T-cell (primary cell): ENCODE measurements around the gene DARS2. TPM values are rescaled to one million over a fixed set of nuclear protein-coding genes. Genes with fewer than 3 reads are reported as not detected.
"Not testable (repeated sequence)": the region's sequence is repeated elsewhere in the genome, so short reads cannot be mapped to it uniquely, and the experiment has no call there.

ENCODE experiments used
- ATAC-seq, 4 experiments: fragments of 200-7000 bp in 3 of 4; fragments of 150-1000 bp in 1 of 4; cut with Tn5 transposase; replicated peaks in 1 of 4; 1 replicate in 3 of 4; 2 replicates in 1 of 4; pipeline ENCODE4 v1.10.0; 2021; ENCODE audit warnings: moderate library complexity in 3 of 4, mild to moderate bottlenecking in 2 of 4, moderate number of reproducible peaks in 1 of 4
- CTCF ChIA-PET, 2 donors: fragments of 300-600 bp; sonication (Branson Sonifier 250); formaldehyde crosslinking; loops; one replicate each; lab custom pipeline; 2022; ENCODE audit warnings: antibody characterized with exemption in 2 of 2; lab: Charles Lee
- POLR2A ChIA-PET, 2 donors: fragments of 300-600 bp; sonication (Branson Sonifier 250); formaldehyde crosslinking; loops; one replicate each; lab custom pipeline; 2022; ENCODE audit warnings: antibody characterized with exemption in 2 of 2; lab: Charles Lee
- DNase-seq, 35 experiments: peaks; one replicate each; pipeline versions ENCODE4 v3.0.0 to v3.0.0-alpha.2; 2013 to 2023
- H3K27ac ChIP-seq: one replicate; pipeline ENCODE4 v1.5.1; 2013; ENCODE audit warnings: low read length
- H3K27me3 ChIP-seq, 2 experiments: replicated peaks in 1 of 2; 1 replicate in 1 of 2; 2 replicates in 1 of 2; pipeline versions ENCODE4 v1.6.1 to v1.7.0; 2013; ENCODE audit warnings: low read length in 1 of 2, mixed read lengths in 1 of 2; ENCODE audit not compliant: control insufficient read depth in 2 of 2, insufficient read depth in 2 of 2; ENCODE audit errors: extremely low read depth in 1 of 2
- H3K36me3 ChIP-seq, 2 donors: 1 replicate in 1 of 2; 2 replicates in 1 of 2; pipeline versions ENCODE4 v1.6.1 to v1.7.0; 2013; ENCODE audit warnings: low read length in 1 of 2; ENCODE audit not compliant: control insufficient read depth in 2 of 2, insufficient read depth in 1 of 2; ENCODE audit errors: extremely low read depth in 1 of 2
- H3K4me1 ChIP-seq, 2 experiments: 1 replicate in 1 of 2; 2 replicates in 1 of 2; pipeline versions ENCODE4 v1.6.1 to v1.7.0; 2013; ENCODE audit warnings: low read length in 2 of 2, mixed read lengths in 1 of 2; ENCODE audit not compliant: insufficient read depth in 2 of 2, control insufficient read depth in 1 of 2; ENCODE audit errors: extremely low read depth in 1 of 2
- H3K4me3 ChIP-seq, 2 donors: 1 replicate in 1 of 2; 2 replicates in 1 of 2; pipeline versions ENCODE4 v1.5.1 to v1.7.0; 2013; ENCODE audit warnings: mild to moderate bottlenecking in 2 of 2, low read length in 1 of 2, moderate library complexity in 1 of 2; ENCODE audit not compliant: control insufficient read depth in 1 of 2; ENCODE audit errors: extremely low read depth in 1 of 2
- H3K9me3 ChIP-seq: 2 replicates; pipeline ENCODE4 v1.7.0; 2013
- H3K27ac Mint-ChIP-seq, 2 donors: one replicate each; pipeline ENCODE4 v1.8.0; 2020 to 2021; ENCODE audit warnings: mild to moderate bottlenecking in 2 of 2, mixed read lengths in 2 of 2
- H3K27me3 Mint-ChIP-seq, 2 donors: one replicate each; pipeline ENCODE4 v1.8.0; 2021 to 2022; ENCODE audit warnings: mixed read lengths in 2 of 2
- H3K36me3 Mint-ChIP-seq: one replicate; pipeline ENCODE4 v1.8.0; 2021; ENCODE audit warnings: mixed read lengths
- H3K4me1 Mint-ChIP-seq, 3 donors: one replicate each; pipeline ENCODE4 v1.8.0; 2020 to 2022; ENCODE audit warnings: mixed read lengths in 3 of 3, mild to moderate bottlenecking in 1 of 3
- H3K4me3 Mint-ChIP-seq, 3 donors: one replicate each; pipeline ENCODE4 v1.8.0; 2020 to 2022; ENCODE audit warnings: mild to moderate bottlenecking in 3 of 3, mixed read lengths in 3 of 3, moderate library complexity in 3 of 3
- H3K9me3 Mint-ChIP-seq, 3 donors: one replicate each; pipeline ENCODE4 v1.8.0; 2020 to 2022; ENCODE audit warnings: mixed read lengths in 3 of 3
- WGBS: methylation state at CpG from one replicate; pipeline ENCODE4 v1.1.5; 2013; ENCODE audit warnings: missing lambda C conversion rate; ENCODE audit not compliant: insufficient coverage; 5-methylcytosine and 5-hydroxymethylcytosine counted together
- total RNA-seq, 35 experiments: library from RNA in 6 of 35; stranded (reverse) in 6 of 35; fragments of 120-200 nt in 1 of 35; gene quantifications; one replicate each; pipeline versions ENCODE4 v1.2.1 to v1.2.4 and lab custom pipeline; 2013 to 2026

Gene DARS2
- total RNA-seq, 5 donors from 2014 or later (not counting 1 experiment from before 2014, with no cell fraction given) = 4.9 to 14.1 (median 13.6) TPM

DNA sequence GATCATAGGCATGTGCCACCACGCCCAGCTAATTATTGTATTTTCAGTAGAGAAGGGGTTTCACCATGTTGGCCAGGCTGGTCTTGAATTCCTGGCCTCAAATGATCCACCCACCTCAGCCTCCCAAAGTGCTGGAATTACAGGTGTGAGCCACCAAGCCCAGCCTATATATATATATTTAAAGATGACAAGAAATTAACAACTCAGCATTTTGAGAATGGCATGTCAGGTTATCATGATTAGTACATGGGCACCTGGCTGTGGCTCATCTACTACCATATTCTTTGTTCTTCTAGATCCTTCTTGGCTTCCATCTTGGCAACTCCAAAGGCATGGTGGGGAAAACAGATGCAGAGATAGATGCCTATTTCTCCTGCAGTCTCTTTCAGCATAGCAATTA lies 24.5 kb upstream of the DARS2 start:
- POLR2A ChIA-PET, H3K27me3 ChIP-seq, DNase-seq, H3K9me3 Mint-ChIP-seq, H3K27me3 Mint-ChIP-seq, ATAC-seq, CTCF ChIA-PET, H3K4me1 ChIP-seq, H3K9me3 ChIP-seq, H3K4me1 Mint-ChIP-seq, H3K27ac ChIP-seq, H3K27ac Mint-ChIP-seq, H3K4me3 Mint-ChIP-seq, H3K4me3 ChIP-seq, H3K36me3 ChIP-seq: not testable (repeated sequence)
- H3K36me3 Mint-ChIP-seq = peaks cover 26% of the 10 kb centered on the region
- no CpG with 5 or more reads among the region's 1 CpG for WGBS

DNA sequence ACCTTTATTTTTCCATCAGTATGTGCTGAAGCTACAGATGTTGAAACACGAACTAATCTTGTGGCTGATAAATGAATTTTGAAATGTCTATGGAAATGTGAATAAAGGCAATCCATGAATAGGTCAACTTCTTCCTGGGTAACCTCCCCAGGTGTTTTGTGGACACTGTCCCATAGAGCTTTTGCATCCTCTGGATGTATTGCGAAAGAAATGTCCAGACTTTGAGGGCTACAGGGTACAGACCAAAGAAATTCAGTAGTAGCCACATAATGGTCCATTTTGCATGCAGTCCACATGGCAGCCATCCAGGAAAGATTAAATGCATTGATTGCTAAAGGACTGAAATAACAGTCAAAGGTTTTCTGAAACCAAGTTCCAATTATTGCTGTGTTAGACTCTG lies 21.5 kb upstream of the DARS2 start:
- no peaks in the 10 kb centered on the region for H3K4me1 ChIP-seq
- ATAC-seq (no peak), DNase-seq (no peak)
- ChIA-PET POLR2A (no interaction called here), CTCF (no interaction called here)
- H3K36me3 ChIP-seq = peaks cover 0 to 25% of the 10 kb centered on the region in 2 donors
- no peak overlapping the region for H3K4me3 Mint-ChIP-seq
- H3K27ac ChIP-seq = no peak overlapping the region
- H3K27ac Mint-ChIP-seq = no peak overlapping the region
- H3K27me3 Mint-ChIP-seq = no peaks in the 10 kb centered on the region
- no peak overlapping the region for H3K4me3 ChIP-seq
- H3K9me3 Mint-ChIP-seq = no peaks in the 10 kb centered on the region
- H3K9me3 ChIP-seq = no peaks in the 10 kb centered on the region
- no peaks in the 10 kb centered on the region for H3K4me1 Mint-ChIP-seq
- 100% methylated on average over 2 of the region's 2 CpGs for WGBS
- H3K36me3 Mint-ChIP-seq = peaks cover 33% of the 10 kb centered on the region
- no peaks in the 10 kb centered on the region for H3K27me3 ChIP-seq

DNA sequence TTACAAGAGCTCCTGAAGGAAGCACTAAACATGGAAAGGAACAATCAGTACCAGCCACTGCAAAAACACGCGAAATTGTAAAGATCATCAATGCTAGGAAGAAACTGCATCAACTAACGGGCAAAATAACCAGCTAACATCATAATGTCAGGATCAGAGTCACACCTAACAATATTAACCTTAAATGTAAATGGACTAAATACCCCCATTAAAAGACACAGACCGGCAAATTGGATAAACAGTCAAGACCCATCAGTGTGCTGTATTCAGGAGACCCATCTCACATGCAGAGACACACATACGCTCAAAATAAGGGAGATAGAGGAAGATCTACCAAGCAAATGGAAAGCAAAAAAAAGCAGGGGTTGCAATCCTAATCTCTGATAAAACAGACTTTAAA lies 10.8 kb upstream of the DARS2 start:
- H3K36me3 ChIP-seq, H3K27me3 ChIP-seq, H3K27me3 Mint-ChIP-seq, POLR2A ChIA-PET, H3K4me3 Mint-ChIP-seq, H3K9me3 Mint-ChIP-seq, H3K9me3 ChIP-seq, H3K27ac Mint-ChIP-seq, H3K4me3 ChIP-seq, DNase-seq, H3K27ac ChIP-seq, H3K4me1 ChIP-seq, ATAC-seq, CTCF ChIA-PET: not testable (repeated sequence)
- Mint-ChIP-seq H3K4me1 (peaks cover 26 to 36% (median 32%) of the 10 kb centered on the region in 3 donors), H3K36me3 (peaks cover 37% of the 10 kb centered on the region)
- 100% methylated on average over 3 of the region's 5 CpGs for WGBS

DNA sequence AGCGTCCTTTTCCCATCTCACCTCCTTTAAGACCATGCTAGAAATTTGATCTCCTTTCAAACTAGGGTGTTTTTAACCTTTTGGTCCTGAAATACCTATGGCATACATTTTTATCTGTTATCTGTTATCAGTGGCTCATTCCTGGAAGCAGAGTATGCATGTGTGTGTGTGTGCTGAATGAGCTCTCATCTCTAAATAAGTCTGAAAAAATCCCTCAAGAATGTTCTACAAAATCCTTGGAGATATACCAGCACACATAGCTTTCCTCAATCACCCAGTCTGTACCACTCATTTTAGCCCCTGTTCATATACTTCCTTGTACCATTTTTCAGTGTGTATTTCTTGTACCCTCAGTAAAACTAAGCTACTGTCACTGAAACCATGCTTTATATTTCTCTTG lies 6.0 kb upstream of the DARS2 start:
- H3K36me3 ChIP-seq = peaks cover 0 to 3% of the 10 kb centered on the region in 2 donors
- no CpG with 5 or more reads among the region's 1 CpG for WGBS
- Mint-ChIP-seq H3K27me3 (no peaks in the 10 kb centered on the region), H3K36me3 (peaks cover 18% of the 10 kb centered on the region), H3K27ac (no peak overlapping the region), H3K4me1 (peaks cover 43 to 51% (median 50%) of the 10 kb centered on the region in 3 donors), H3K9me3 (no peaks in the 10 kb centered on the region), H3K4me3 (no peak overlapping the region)
- ChIA-PET POLR2A (interaction anchor here (0.5 to 0.6 kb wide), 2 partner anchors 18 to 1211 kb away, joined by 3 to 7 read pairs; no protein-coding TSS in a partner anchor), CTCF (no interaction called here)
- ATAC-seq = no peak
- H3K9me3 ChIP-seq = no peaks in the 10 kb centered on the region
- H3K4me1 ChIP-seq = peaks cover 2 to 6% of the 10 kb centered on the region in 2 experiments
- no peaks in the 10 kb centered on the region for H3K27me3 ChIP-seq
- H3K4me3 ChIP-seq = no peak overlapping the region
- no peak for DNase-seq
- H3K27ac ChIP-seq = no peak overlapping the region

DNA sequence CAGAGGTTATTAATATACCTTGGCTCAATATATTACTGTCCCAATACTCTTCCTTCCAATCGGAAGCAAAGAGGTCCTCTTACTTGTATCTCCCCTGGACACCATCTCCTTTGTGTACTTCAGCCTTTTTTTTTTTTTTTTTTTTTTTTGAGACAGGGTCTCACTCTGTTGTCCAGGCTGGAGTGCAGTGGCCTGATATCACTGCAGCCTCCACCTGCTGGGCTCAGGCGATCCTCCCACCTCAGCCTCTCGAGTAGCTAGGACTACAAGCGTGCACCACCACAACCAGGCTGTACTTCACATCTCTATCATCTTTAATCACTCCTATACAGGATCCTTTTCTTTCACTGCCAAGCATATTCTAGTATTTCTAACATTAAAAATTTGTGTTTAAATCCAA lies 2.8 kb upstream of the DARS2 start:
- 90% methylated on average over 4 of the region's 4 CpGs for WGBS
- no peaks in the 10 kb centered on the region for H3K9me3 Mint-ChIP-seq
- POLR2A ChIA-PET = no interaction called here
- no peak for ATAC-seq
- DNase-seq = no peak
- peaks cover 9 to 19% of the 10 kb centered on the region in 2 experiments for H3K4me1 ChIP-seq
- CTCF ChIA-PET = no interaction called here
- no peak overlapping the region for H3K27ac ChIP-seq
- no peaks in the 10 kb centered on the region for H3K27me3 Mint-ChIP-seq
- no peak overlapping the region for H3K27ac Mint-ChIP-seq
- peaks cover 43 to 52% (median 43%) of the 10 kb centered on the region in 3 donors for H3K4me1 Mint-ChIP-seq
- H3K4me3 ChIP-seq = no peak overlapping the region
- peak overlapping the region in 1 of 3 donors; percentile 99 for H3K4me3 Mint-ChIP-seq
- H3K36me3 ChIP-seq = peaks cover 0 to 3% of the 10 kb centered on the region in 2 donors
- H3K36me3 Mint-ChIP-seq = peaks cover 7% of the 10 kb centered on the region
- H3K9me3 ChIP-seq = no peaks in the 10 kb centered on the region
- no peaks in the 10 kb centered on the region for H3K27me3 ChIP-seq

DNA sequence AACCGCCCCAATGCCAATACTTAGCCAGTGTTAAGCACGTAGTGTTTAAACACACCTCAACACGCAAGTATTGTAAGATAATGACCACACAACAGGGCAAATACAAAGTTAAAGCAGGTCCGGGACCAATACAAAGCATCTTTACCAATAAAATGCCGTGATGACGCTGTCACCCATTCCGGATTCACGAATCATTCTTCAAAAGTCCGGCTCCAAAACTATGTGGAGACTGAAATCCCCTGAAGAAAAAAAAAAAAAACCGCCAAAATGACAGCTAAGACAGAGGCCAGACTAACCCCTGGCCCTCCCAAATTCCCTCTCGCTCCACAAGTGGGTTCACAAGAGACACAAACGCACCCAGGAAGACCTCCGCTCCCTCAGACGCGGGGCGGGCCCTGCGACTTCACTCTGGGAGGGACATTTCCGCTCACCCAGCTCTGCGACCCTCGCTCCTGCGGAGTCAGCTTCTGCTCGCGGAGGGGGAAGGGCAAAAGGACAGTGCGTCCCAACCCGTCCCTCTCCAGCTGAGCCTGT lies 625 bp upstream of the DARS2 start:
- Histone ChIP-seq H3K27ac (peak overlapping the region; percentile 81), H3K4me3 (peak overlapping the region; percentile 85), H3K4me1 (peaks cover 9 to 19% of the 10 kb centered on the region in 2 experiments), H3K9me3 (no peaks in the 10 kb centered on the region), H3K36me3 (peaks cover 0 to 3% of the 10 kb centered on the region in 2 donors), H3K27me3 (no peaks in the 10 kb centered on the region)
- DNase-seq = peak in 1 of 35 experiments; percentile 1
- Mint-ChIP-seq H3K4me1 (peaks cover 43 to 59% (median 57%) of the 10 kb centered on the region in 3 donors), H3K9me3 (no peaks in the 10 kb centered on the region), H3K36me3 (peaks cover under 1% of the 10 kb centered on the region), H3K4me3 (peak overlapping the region; percentile 94 to 99 (median 96)), H3K27me3 (no peaks in the 10 kb centered on the region), H3K27ac (peak overlapping the region; percentile 94 to 96)
- ATAC-seq = peak; percentile 29 to 37 (median 36)
- ChIA-PET POLR2A (interaction anchor here (0.5 to 1.1 kb wide), 5 partner anchors 28 to 911 kb away, joined by 3 to 6 read pairs (median 3); partner anchors contain the start of gene GAS5 (in 1 of the 2)), CTCF (interaction anchor here (0.6 to 2.9 kb wide), 14 partner anchors 21 to 1082 kb away, joined by 3 to 49 read pairs (median 4); partner anchors contain the start of genes KLHL20 (in 1 of the 2), PRDX6 (in 1 of the 2) and ZBTB37 (in 1 of the 2))
- 2% methylated on average over 22 of the region's 25 CpGs for WGBS
